Testis (tissue), 2 donors: ENCODE results near the gene ZNF605.

Experiments used
- CTCF ChIP-seq, 3 experiments: fragments of 450-650 bp in 2 of 3; fragments of 200-600 bp in 1 of 3; sonication (generic) in 1 of 3; IDR thresholded peaks; one replicate each; pipeline ENCODE4 v1.5.1; 2016 to 2019; ENCODE audit warnings: antibody characterized with exemption in 3 of 3, mild to moderate bottlenecking in 2 of 3, moderate library complexity in 1 of 3
- POLR2A ChIP-seq: fragments of 450-650 bp; IDR thresholded peaks from one replicate; pipeline ENCODE4 v1.6.1; 2017; ENCODE audit warnings: antibody characterized with exemption, mild to moderate bottlenecking, moderate library complexity

- TF ChIP-seq CTCF (IDR thresholded peaks at IDR 0.05) = no peak
- no peak for TF ChIP-seq POLR2A
Measured at GRCh38 chr12:132908145-132909029, 47.7 kb downstream of the ZNF605 start.
